Measurements from ENCODE around the gene C20orf141. TPM values are rescaled to one million over a fixed set of nuclear protein-coding genes. Genes with fewer than 3 reads are reported as not detected.

C20orf141 gene
- total RNA-seq, 1 donor from 2014 or later, result not detected

GRCh38 chr20:2840138-2840966 lies 25.6 kb downstream of the C20orf141 start, which contains the start of the genes PCED1A and VPS16:
Gene PCED1A, minus strand, starts transcription at chr20:2840655. Its CDS starts 743 bp downstream, at chr20:2839912.
Gene VPS16, plus strand, starts transcription at chr20:2840745. Its CDS starts 30 bp downstream, at chr20:2840775.
- intact Hi-C loops (cut with DNase I), result loop anchor here (5.0 kb wide), 1 partner anchor 178 kb away; the partner anchor contains the start of gene IDH3B
- peak; percentile 95 for DNase-seq (ENCODE audit: low spot score)

DNA sequence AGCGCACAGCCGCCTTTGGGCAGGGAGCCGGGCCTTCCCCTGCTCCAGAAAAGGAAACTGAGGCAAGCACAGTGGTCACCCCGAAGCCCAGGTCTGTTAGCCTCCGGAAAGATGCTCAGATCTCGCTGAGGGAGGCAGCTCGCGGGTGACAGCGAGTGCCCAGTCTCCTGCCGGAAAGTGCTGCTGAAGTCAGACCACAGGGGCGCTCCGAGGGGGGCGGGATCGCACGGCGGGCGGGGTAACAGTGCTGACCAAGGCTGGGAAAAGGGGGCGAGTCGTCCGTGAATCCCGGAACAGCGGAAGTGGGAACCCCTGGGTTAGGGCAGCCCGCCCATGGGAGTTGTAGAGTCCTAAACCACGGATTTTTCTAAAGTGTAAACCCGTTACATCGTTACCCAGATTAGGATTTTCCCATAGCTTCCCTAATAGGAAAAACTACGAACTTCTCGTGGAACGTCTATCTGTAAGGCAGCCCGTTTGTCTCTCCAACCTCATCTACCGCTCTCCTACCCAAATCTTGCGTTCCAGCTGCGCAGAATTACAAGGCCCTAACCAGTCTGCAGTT lies 26.3 kb downstream of the C20orf141 start:
- intact Hi-C loops (cut with DNase I), result loop anchor here (5.0 kb wide), 1 partner anchor 179 kb away; the partner anchor contains the start of gene IDH3B

GRCh38 chr20:2845607-2846006 lies 30.8 kb downstream of the C20orf141 start:
- no peak for DNase-seq (ENCODE audit: low spot score)
- intact Hi-C loops (cut with DNase I), result no loop called here

More for the DNA sequence above, 26.3 kb downstream of the C20orf141 start:
- DNase-seq (ENCODE audit: low spot score), result peak; percentile 88

GRCh38 chr20:2846698-2847097 lies 31.9 kb downstream of the C20orf141 start:
- no peak for DNase-seq (ENCODE audit: low spot score)
- intact Hi-C loops (cut with DNase I), result no loop called here

DNA sequence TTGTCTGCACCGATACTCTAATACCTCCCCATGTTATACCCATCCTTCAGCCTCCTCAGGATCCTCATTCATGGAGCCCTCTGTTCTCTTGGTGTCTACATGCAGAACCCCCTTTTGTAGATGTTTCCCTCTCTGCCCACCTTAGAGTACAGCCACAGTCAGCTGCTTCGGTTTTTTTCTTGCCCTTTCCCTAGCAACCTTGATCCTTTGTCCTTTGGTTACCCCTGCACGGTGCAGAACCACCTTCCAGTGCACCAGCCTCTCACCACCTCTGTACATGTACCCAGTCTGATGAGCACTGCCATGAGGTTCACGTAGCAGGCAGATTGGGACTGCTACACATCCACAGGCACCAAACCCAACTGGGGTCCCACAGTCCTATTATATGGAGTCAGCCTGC lies 33.0 kb downstream of the C20orf141 start:
- DNase-seq (ENCODE audit: low spot score), result no peak
- intact Hi-C loops (cut with DNase I), result no loop called here

DNA sequence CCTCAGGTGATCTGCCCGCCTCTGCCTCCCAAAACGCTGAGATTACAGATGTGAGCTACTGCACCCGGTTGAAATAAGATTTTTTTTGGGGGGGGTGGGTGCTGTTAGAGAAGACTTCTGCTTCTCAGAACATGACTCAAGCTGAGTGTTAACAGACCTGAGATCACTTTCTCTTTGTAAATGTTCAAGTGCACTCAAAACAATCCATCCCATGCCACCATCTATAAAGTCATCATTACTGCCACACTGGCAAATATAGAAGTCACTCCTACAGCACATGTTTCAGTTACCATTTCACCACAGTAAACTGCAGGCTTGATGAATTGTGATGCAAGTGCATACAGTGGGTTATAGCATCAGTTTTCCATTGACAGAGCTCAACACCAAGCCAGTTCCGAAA lies 34.7 kb downstream of the C20orf141 start:
- intact Hi-C loops (cut with DNase I), result no loop called here
- DNase-seq (ENCODE audit: low spot score), result no peak

DNA sequence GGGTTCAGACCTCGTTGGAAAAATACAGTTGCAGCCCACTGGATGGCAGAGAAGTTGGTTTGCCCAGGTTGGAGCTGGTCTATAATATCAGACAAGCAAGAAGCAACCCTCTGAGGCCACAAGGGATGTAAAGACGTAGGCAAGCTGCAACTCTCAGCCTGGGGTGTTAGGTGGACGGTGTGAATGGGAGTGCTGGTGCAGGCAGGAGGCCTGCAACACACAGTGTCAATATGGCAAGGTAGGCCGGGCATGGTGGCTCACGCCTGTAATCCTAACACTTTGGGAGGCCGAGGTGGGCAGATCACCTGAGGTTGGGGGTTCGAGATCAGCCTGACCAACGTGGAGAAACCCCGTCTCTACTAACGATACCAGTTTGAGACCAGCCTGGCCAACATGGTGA lies 36.3 kb downstream of the C20orf141 start:
- intact Hi-C loops (cut with DNase I), result loop anchor here (5.0 kb wide), 1 partner anchor 99 kb away; no protein-coding TSS in a partner anchor

GRCh38 chr20:2858591-2858990 lies 43.8 kb downstream of the C20orf141 start:
- DNase-seq (ENCODE audit: low spot score), result no peak
- intact Hi-C loops (cut with DNase I), result no loop called here

More for the DNA sequence above, 36.3 kb downstream of the C20orf141 start:
- DNase-seq (ENCODE audit: low spot score), result no peak

- intact Hi-C loops (cut with DNase I), result loop anchor here (10.0 kb wide), 1 partner anchor 165 kb away; the partner anchor contains the start of gene EBF4
- DNase-seq (ENCODE audit: low spot score), result no peak
Observed at GRCh38 chr20:2859330-2860121, 44.7 kb downstream of the C20orf141 start.

GRCh38 chr20:2864626-2865025 lies 49.8 kb downstream of the C20orf141 start:
- intact Hi-C loops (cut with DNase I), result loop anchor here (10.0 kb wide), 1 partner anchor 170 kb away; the partner anchor contains the start of gene EBF4
- DNase-seq (ENCODE audit: low spot score), result no peak

DNA sequence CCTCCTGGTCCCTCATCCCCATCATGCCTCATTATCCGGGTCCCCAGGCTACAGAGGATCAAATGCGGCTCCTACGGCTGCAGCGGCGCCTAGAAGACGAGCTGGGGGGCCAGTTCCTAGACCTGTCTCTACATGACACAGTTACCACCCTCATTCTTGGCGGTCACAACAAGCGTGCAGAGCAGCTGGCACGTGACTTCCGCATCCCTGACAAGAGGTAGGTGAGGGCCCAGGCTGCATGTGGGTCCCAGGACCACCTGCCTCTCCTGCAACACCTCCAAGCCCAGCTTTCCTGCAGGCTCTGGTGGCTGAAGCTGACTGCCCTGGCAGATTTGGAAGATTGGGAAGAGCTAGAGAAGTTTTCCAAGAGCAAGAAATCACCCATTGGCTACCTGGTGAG lies 50.3 kb downstream of the C20orf141 start:
- intact Hi-C loops (cut with DNase I), result loop anchor here (10.0 kb wide), 1 partner anchor 170 kb away; the partner anchor contains the start of gene EBF4
- no peak for DNase-seq (ENCODE audit: low spot score)

Other genes with a start within 250 kb of the C20orf141 start
- gene NOP56, start 162.4 kb upstream of the C20orf141 start, total RNA-seq, result 62.2 TPM
- gene IDH3B, start 150.8 kb upstream of the C20orf141 start, total RNA-seq, result 121 TPM
- gene EBF4, start 122.2 kb upstream of the C20orf141 start, total RNA-seq, result 4.8 TPM
- 0.19 TPM for gene CPXM1, start 14.4 kb upstream of the C20orf141 start, total RNA-seq
- not detected for gene TMEM239, start 1.4 kb downstream of the C20orf141 start, total RNA-seq
- 12.8 TPM for gene PCED1A, start 25.7 kb downstream of the C20orf141 start, total RNA-seq
- 23.3 TPM for gene VPS16, start 25.8 kb downstream of the C20orf141 start, total RNA-seq
- gene PTPRA, start 58.5 kb downstream of the C20orf141 start, total RNA-seq, result 23.5 TPM
- not detected for gene GNRH2, start 228.6 kb downstream of the C20orf141 start, total RNA-seq
- gene MRPS26, start 231.1 kb downstream of the C20orf141 start, total RNA-seq, result 43.0 TPM

All from cardiac septum (tissue), 1 donor.